Endothelial cell of umbilical vein (primary cell): ENCODE measurements around the gene THSD8. TPM values are rescaled to one million over a fixed set of nuclear protein-coding genes. Genes with fewer than 3 reads are reported as not detected.

Experiments
- BruUV-seq: library from RNA; stranded (reverse); fragments of 400-500 nt; replicated peaks from 2 replicates; lab custom pipeline; 2021; lab: Mats Ljungman, UMichigan
- CTCF ChIA-PET: fragments of 300-600, 350-600 bp; sonication (Branson Sonifier 250); formaldehyde crosslinking; loops from one replicate; lab custom pipeline; 2021; ENCODE audit warnings: antibody characterized with exemption, inconsistent platforms; lab: Charles Lee
- POLR2A ChIA-PET: fragments of 300-600, 350-600 bp; sonication (Branson Sonifier 250); formaldehyde crosslinking; loops from one replicate; lab custom pipeline; 2021; ENCODE audit warnings: antibody characterized with exemption, inconsistent platforms; lab: Charles Lee
- DNase-seq: peaks from one replicate; pipeline ENCODE4 v3.0.0-alpha.2; 2011; ENCODE audit warnings: low read depth, low spot score
- FAIRE-seq: peaks from 2 replicates; lab custom pipeline; 2011; peaks lifted over from hg19 to GRCh38; lab: Jason Lieb, UNC
- H2AFZ ChIP-seq: 2 replicates; pipeline ENCODE4 v1.6.0; 2012; ENCODE audit warnings: low read depth, low read length, control low read depth, inconsistent platforms
- H3K27ac ChIP-seq: 2 replicates; pipeline ENCODE4 v1.5.1; 2011; ENCODE audit warnings: low read depth, mild to moderate bottlenecking, control low read depth, low read length, moderate library complexity; ENCODE audit not compliant: insufficient read depth
- H3K27me3 ChIP-seq, 2 experiments: 2 replicates each; pipeline versions ENCODE4 v1.6.0 to v1.6.1; 2011; ENCODE audit warnings: low read length in 2 of 2, mixed read lengths in 1 of 2; ENCODE audit not compliant: control insufficient read depth in 2 of 2, insufficient read depth in 2 of 2
- H3K36me3 ChIP-seq, 2 experiments: 2 replicates in 1 of 2; 3 replicates in 1 of 2; pipeline ENCODE4 v1.5.1; 2011; ENCODE audit warnings: low read length in 2 of 2, mild to moderate bottlenecking in 1 of 2, moderate library complexity in 1 of 2; ENCODE audit not compliant: control insufficient read depth in 2 of 2, insufficient read depth in 2 of 2; ENCODE audit errors: extremely low read depth in 1 of 2
- H3K4me1 ChIP-seq: 3 replicates; pipeline ENCODE4 v1.5.1; 2011; ENCODE audit warnings: mild to moderate bottlenecking, low read length; ENCODE audit not compliant: control insufficient read depth, insufficient read depth; ENCODE audit errors: extremely low read depth
- H3K4me2 ChIP-seq: 2 replicates; pipeline ENCODE4 v1.6.1; 2011; ENCODE audit warnings: low read length, control low read depth, mixed read lengths; ENCODE audit not compliant: insufficient read depth
- H3K4me3 ChIP-seq, 3 experiments: fragments of 200-600 bp in 1 of 3; sonication (generic), shearing (Covaris generic) in 1 of 3; replicated peaks in 1 of 3; 2 replicates each; pipeline ENCODE4 v1.5.1; 2011 to 2016; ENCODE audit warnings: control low read depth in 3 of 3, low read length in 3 of 3, mild to moderate bottlenecking in 2 of 3, inconsistent platforms in 1 of 3, low read depth in 1 of 3, moderate library complexity in 1 of 3; ENCODE audit not compliant: insufficient read depth in 1 of 3
- H3K79me2 ChIP-seq: 2 replicates; pipeline ENCODE4 v1.6.0; 2012; ENCODE audit warnings: low read length, inconsistent platforms; ENCODE audit not compliant: control insufficient read depth, insufficient read depth
- H3K9ac ChIP-seq: replicated peaks from 2 replicates; pipeline ENCODE3; 2011; ENCODE audit warnings: low read length, control low read depth; ENCODE audit not compliant: insufficient read depth; ENCODE audit errors: extremely low read depth
- H3K9me1 ChIP-seq: replicated peaks from 3 replicates; pipeline ENCODE4 v1.6.0; 2011; ENCODE audit warnings: mild to moderate bottlenecking, low read length; ENCODE audit not compliant: control insufficient read depth, insufficient read depth; ENCODE audit errors: extremely low read depth
- H3K9me3 ChIP-seq: replicated peaks from 2 replicates; pipeline ENCODE4 v1.5.1; 2012; ENCODE audit warnings: low read length, inconsistent platforms; ENCODE audit not compliant: control insufficient read depth, insufficient read depth
- H4K20me1 ChIP-seq: replicated peaks from 2 replicates; pipeline ENCODE3; 2011; ENCODE audit warnings: mild to moderate bottlenecking, low read length; ENCODE audit not compliant: control insufficient read depth, insufficient read depth; ENCODE audit errors: extremely low read depth
- EZH2 ChIP-seq: IDR thresholded peaks from 2 replicates; pipeline ENCODE4 v1.6.1; 2012; ENCODE audit warnings: borderline replicate concordance, low read depth, mild to moderate bottlenecking, moderate library complexity, low read length, inconsistent platforms; ENCODE audit not compliant: severe bottlenecking
- FOS ChIP-seq: IDR thresholded peaks from 2 replicates; pipeline ENCODE4 v1.6.1; 2011; ENCODE audit warnings: mild to moderate bottlenecking, low read length, moderate library complexity, borderline replicate concordance; ENCODE audit not compliant: insufficient read depth
- GATA2 ChIP-seq: IDR thresholded peaks from 2 replicates; pipeline ENCODE4 v1.7.0; 2011; ENCODE audit warnings: low read depth, mild to moderate bottlenecking, moderate library complexity, mixed read lengths, low read length; ENCODE audit not compliant: insufficient read length, insufficient read depth
- JUN ChIP-seq: IDR thresholded peaks from 2 replicates; pipeline ENCODE4 v1.6.1; 2011; ENCODE audit warnings: borderline replicate concordance, low read depth; ENCODE audit not compliant: insufficient read length, insufficient read depth
- MAX ChIP-seq: IDR thresholded peaks from 2 replicates; pipeline ENCODE4 v1.6.1; 2011; ENCODE audit not compliant: insufficient read depth, insufficient read length
- MYC ChIP-seq: IDR thresholded peaks from one replicate; pipeline ENCODE4 v1.6.1; 2011; ENCODE audit warnings: mild to moderate bottlenecking, low read depth, low read length
- POLR2A ChIP-seq: IDR thresholded peaks from 2 replicates; pipeline ENCODE4 v1.6.1; 2012; ENCODE audit warnings: low read depth, mild to moderate bottlenecking, control low read depth, low read length
- POLR2AphosphoS5 ChIP-seq: IDR thresholded peaks from 2 replicates; pipeline ENCODE4 v1.6.1; 2012; ENCODE audit warnings: low read depth, mild to moderate bottlenecking, control low read depth, low read length, moderate library complexity; ENCODE audit not compliant: insufficient read depth
- dilution Hi-C: fragments of 300-500 bp; cut with MboI; formaldehyde crosslinking; loops from one replicate; pipeline ENCODE4 v1.15.0; 2019; ENCODE audit warnings: low sequenced_read_pairs; ENCODE audit not compliant: extremely low pct_ligation_motif_present
- intact Hi-C: fragments of 100-400 bp; cut with micrococcal nuclease; formaldehyde crosslinking; loops from one replicate; pipeline ENCODE4 v1.10.0; 2022
- polyA plus RNA-seq, 4 experiments: library from polyadenylated mRNA; depleted of rRNA in 3 of 4; stranded (reverse) in 3 of 4; unstranded in 1 of 4; fragments of >200 nt; gene quantifications; 2 replicates each; pipeline versions ENCODE4 v1.2.1 to v1.2.3, GENCODE V29; 2011 to 2012; ENCODE audit warnings: missing spikeins in 1 of 4
- total RNA-seq: library from RNA; stranded (reverse); gene quantifications from 2 replicates; pipeline ENCODE4 v1.2.3, GENCODE V29; 2021
- TF ChIP-seq, protein P1 (sequence below), 2 donors: IDR thresholded peaks; 1 replicate in 1 of 2; 2 replicates in 1 of 2; pipeline ENCODE4 v1.5.1; 2011; ENCODE audit warnings: low read length in 2 of 2, mild to moderate bottlenecking in 2 of 2, moderate library complexity in 2 of 2, control low read depth in 1 of 2, inconsistent platforms in 1 of 2, low read depth in 1 of 2; ENCODE audit not compliant: insufficient read depth in 1 of 2; ENCODE audit errors: extremely low read depth in 1 of 2

The THSD8 gene
- total and polyA plus RNA-seq, 2 donors (not counting 3 experiments of a cell fraction or from before 2014, with no cell fraction given), result 15.9 TPM; not detected in 1

DNA sequence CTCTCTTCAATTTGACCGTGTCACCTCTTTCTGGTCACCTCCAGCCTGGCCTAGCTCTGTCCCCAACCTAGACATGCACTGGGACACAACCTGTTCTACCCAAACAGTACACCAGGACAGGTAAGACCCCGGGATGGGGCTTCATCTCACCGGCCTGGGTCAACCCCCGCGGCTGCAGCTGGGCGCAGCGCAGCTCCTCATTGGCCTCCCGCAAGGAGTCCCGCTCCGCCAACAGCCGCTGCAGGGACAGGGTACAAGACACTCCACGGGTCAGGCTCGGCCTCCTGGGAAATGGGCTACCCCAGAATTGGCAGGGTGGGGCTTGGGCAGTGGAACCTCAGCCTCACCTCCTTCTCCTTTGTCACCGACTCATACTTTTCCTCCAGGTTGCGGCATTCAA is 34.2 kb upstream of the THSD8 start:
- Histone ChIP-seq H4K20me1 (no peaks in the 10 kb centered on the region), H3K36me3 (no peaks in the 10 kb centered on the region), H3K9me3 (no peaks in the 10 kb centered on the region), H2AFZ (no peak overlapping the region), H3K79me2 (no peaks in the 10 kb centered on the region), H3K4me1 (no peaks in the 10 kb centered on the region), H3K27ac (no peak overlapping the region), H3K4me2 (no peak overlapping the region), H3K27me3 (no peaks in the 10 kb centered on the region), H3K9me1 (no peaks in the 10 kb centered on the region), H3K9ac (no peak overlapping the region), H3K4me3 (no peak overlapping the region)
- FAIRE-seq (no peak), DNase-seq (no peak)
- intact Hi-C loops (no loop called here), dilution Hi-C loops (no loop called here)
- CTCF ChIA-PET, result interaction anchor here (3.3 to 12.6 kb wide), 3 partner anchors 10 to 81 kb away, joined by 36 to 524 read pairs (median 481); partner anchors contain the start of genes JUNB, PRDX2 and THSD8
- BruUV-seq, result no TSS peak
- TF ChIP-seq EZH2 (no peak), POLR2AphosphoS5 (no peak), POLR2A (no peak), MAX (no peak), JUN (no peak), MYC (no peak), GATA2 (no peak), FOS (no peak)
- TF ChIP-seq, protein P1, sequence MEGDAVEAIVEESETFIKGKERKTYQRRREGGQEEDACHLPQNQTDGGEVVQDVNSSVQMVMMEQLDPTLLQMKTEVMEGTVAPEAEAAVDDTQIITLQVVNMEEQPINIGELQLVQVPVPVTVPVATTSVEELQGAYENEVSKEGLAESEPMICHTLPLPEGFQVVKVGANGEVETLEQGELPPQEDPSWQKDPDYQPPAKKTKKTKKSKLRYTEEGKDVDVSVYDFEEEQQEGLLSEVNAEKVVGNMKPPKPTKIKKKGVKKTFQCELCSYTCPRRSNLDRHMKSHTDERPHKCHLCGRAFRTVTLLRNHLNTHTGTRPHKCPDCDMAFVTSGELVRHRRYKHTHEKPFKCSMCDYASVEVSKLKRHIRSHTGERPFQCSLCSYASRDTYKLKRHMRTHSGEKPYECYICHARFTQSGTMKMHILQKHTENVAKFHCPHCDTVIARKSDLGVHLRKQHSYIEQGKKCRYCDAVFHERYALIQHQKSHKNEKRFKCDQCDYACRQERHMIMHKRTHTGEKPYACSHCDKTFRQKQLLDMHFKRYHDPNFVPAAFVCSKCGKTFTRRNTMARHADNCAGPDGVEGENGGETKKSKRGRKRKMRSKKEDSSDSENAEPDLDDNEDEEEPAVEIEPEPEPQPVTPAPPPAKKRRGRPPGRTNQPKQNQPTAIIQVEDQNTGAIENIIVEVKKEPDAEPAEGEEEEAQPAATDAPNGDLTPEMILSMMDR (IDR thresholded peaks at IDR 0.05; ENCODE audit: extremely low read depth in 1 of 2, insufficient read depth in 1 of 2, low read depth in 1 of 2, low read length in 2 of 2), result no peak
- POLR2A ChIA-PET, result no interaction called here
